Measurements from ENCODE around the gene XCR1. TPM values are rescaled to one million over a fixed set of nuclear protein-coding genes. Genes with fewer than 3 reads are reported as not detected.
A peak's percentile ranks its signal among the peaks of the same experiment; 100 is the strongest.

Gene XCR1
- total RNA-seq, 2 experiments from 2014 or later: not detected

DNA sequence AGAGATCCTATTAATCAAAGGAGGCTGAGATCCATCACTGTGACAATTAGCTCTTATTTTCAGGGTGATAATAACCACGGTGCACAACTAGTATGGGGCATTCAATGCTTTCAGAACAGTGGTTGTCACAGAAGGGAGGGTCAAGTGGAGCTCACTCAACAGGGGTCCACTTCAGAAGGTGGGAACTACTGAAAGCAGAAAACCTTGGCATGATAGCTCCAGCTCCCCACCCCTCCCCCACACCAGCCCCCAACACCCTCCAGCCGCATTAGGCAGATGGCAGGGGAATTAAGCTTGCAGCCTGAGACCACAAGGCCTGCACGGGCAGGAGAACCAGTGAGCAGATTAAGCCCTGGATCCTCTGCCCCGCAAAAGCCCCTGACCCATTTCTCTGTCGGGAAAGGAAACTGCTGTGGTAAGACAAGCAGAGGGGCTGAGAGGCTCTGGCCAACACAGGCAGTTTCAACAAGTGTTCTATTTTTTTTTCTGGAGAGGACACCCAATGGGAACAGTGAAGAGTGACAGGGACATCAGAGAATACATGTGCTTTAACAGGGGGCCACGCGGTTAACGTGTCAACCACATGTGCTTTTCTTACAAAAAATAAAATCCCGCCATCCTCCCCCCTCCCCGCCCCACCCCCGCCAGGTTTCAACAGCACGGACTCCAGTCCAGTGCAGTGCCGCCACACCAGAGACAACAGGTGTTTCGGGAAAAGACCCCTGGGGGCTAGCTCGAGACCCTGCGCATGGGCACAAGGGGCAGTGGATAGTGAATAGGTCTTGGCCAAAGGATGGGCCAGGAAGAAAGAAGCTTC is 32.7 kb downstream of the XCR1 start:
- Mint-ChIP-seq H3K36me3 (ENCODE audit: low read depth) (peaks cover 28% of the 10 kb centered on the region), H3K27ac (peak overlapping the region; percentile 91), H3K27me3 (peaks cover 2% of the 10 kb centered on the region), H3K4me3 (peak overlapping the region; percentile 83), H3K9me3 (no peaks in the 10 kb centered on the region), H3K4me1 (ENCODE audit: low read depth) (peaks cover 55% of the 10 kb centered on the region)
- TF ChIP-seq, protein P1, sequence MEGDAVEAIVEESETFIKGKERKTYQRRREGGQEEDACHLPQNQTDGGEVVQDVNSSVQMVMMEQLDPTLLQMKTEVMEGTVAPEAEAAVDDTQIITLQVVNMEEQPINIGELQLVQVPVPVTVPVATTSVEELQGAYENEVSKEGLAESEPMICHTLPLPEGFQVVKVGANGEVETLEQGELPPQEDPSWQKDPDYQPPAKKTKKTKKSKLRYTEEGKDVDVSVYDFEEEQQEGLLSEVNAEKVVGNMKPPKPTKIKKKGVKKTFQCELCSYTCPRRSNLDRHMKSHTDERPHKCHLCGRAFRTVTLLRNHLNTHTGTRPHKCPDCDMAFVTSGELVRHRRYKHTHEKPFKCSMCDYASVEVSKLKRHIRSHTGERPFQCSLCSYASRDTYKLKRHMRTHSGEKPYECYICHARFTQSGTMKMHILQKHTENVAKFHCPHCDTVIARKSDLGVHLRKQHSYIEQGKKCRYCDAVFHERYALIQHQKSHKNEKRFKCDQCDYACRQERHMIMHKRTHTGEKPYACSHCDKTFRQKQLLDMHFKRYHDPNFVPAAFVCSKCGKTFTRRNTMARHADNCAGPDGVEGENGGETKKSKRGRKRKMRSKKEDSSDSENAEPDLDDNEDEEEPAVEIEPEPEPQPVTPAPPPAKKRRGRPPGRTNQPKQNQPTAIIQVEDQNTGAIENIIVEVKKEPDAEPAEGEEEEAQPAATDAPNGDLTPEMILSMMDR (IDR thresholded peaks at IDR 0.05): no peak
- intact Hi-C loops (cut with micrococcal nuclease): loop anchor here (2.0 kb wide), 1 partner anchor 14 kb away; no protein-coding TSS in a partner anchor
- peak; percentile 56 for ATAC-seq
- ChIA-PET POLR2A (interaction anchor here (0.6 to 7.3 kb wide), 15 partner anchors 12 to 82 kb away, joined by 3 to 61 read pairs (median 6); no protein-coding TSS in a partner anchor), CTCF (interaction anchor here (1.1 to 6.2 kb wide), 11 partner anchors 8 to 84 kb away, joined by 3 to 34 read pairs (median 5); partner anchors contain the start of gene CXCR6)
- DNase-seq: peak; percentile 87

DNA sequence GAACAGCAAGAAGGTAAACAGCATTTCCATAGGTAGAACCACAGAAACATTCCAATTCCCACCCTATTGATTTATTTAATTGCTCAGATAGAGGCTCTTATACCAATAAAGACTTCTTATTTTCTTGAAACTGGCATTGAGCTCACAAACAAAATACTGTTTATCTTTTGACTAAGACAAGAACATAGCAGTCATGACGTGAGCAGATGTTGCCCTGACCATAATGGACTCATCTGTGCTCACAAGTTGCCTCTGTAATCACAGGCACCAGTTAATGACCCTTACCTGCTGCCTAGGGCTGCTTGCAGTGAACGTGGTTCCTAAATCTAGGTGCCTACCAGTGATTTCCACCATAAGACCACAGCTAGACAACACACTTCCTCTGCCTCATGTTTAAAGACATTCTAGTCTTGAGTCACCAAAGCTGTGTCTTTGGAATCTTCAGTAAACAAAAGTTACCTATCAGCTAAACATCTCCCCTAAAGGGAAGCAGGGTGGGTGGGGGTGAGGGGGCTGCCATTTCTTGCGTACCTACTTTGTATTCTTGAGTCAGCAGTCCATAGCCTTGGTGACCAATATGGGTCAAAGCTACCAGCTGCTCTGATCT is 33.8 kb downstream of the XCR1 start:
- POLR2A ChIA-PET: interaction anchor here (0.6 to 7.3 kb wide), 8 partner anchors 11 to 54 kb away, joined by 3 to 61 read pairs (median 10); no protein-coding TSS in a partner anchor
- Mint-ChIP-seq H3K4me3 (peak overlapping the region; percentile 57), H3K4me1 (ENCODE audit: low read depth) (peaks cover 66% of the 10 kb centered on the region), H3K27me3 (no peaks in the 10 kb centered on the region), H3K36me3 (ENCODE audit: low read depth) (peaks cover 30% of the 10 kb centered on the region), H3K9me3 (no peaks in the 10 kb centered on the region), H3K27ac (peak overlapping the region; percentile 77)
- TF ChIP-seq, protein P1 (IDR thresholded peaks at IDR 0.05): no peak
- DNase-seq (peak; percentile 60), ATAC-seq (peak; percentile 26)
- intact Hi-C loops (cut with micrococcal nuclease): loop anchor here (2.0 kb wide), 1 partner anchor 13 kb away; no protein-coding TSS in a partner anchor
- CTCF ChIA-PET: interaction anchor here (0.9 to 6.2 kb wide), 11 partner anchors 9 to 90 kb away, joined by 3 to 34 read pairs (median 5); partner anchors contain the start of gene CXCR6

DNA sequence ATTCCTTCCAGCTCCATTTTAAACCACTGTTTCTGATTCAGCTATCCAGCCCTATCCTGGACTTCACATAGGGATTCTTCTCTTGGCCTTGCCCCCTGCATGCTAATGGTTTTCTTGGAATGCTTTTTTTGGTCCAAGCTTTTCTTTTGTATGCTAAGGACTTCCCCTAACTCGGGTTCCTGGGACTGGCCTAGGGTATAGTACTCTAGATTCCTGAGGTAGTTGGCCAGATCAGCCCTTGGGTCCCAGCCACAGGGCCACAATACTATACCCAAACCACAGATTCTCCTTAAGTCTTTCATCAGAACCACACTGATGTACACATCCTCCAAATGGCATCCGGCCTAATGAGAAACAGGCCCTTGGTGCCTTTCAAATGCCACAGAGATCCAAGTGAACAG is 34.5 kb downstream of the XCR1 start:
- Mint-ChIP-seq H3K27ac (peak overlapping the region; percentile 77), H3K36me3 (ENCODE audit: low read depth) (peaks cover 33% of the 10 kb centered on the region), H3K4me3 (peak overlapping the region; percentile 40), H3K9me3 (no peaks in the 10 kb centered on the region), H3K27me3 (no peaks in the 10 kb centered on the region), H3K4me1 (ENCODE audit: low read depth) (peaks cover 73% of the 10 kb centered on the region)
- DNase-seq (no peak), ATAC-seq (no peak)
- intact Hi-C loops (cut with micrococcal nuclease): no loop called here
- TF ChIP-seq, protein P1 (IDR thresholded peaks at IDR 0.05): no peak
- ChIA-PET POLR2A (interaction anchor here (0.5 to 7.3 kb wide), 7 partner anchors 11 to 54 kb away, joined by 3 to 61 read pairs (median 4); no protein-coding TSS in a partner anchor), CTCF (interaction anchor here (1.1 to 6.2 kb wide), 6 partner anchors 9 to 85 kb away, joined by 3 to 34 read pairs (median 14); no protein-coding TSS in a partner anchor)

DNA sequence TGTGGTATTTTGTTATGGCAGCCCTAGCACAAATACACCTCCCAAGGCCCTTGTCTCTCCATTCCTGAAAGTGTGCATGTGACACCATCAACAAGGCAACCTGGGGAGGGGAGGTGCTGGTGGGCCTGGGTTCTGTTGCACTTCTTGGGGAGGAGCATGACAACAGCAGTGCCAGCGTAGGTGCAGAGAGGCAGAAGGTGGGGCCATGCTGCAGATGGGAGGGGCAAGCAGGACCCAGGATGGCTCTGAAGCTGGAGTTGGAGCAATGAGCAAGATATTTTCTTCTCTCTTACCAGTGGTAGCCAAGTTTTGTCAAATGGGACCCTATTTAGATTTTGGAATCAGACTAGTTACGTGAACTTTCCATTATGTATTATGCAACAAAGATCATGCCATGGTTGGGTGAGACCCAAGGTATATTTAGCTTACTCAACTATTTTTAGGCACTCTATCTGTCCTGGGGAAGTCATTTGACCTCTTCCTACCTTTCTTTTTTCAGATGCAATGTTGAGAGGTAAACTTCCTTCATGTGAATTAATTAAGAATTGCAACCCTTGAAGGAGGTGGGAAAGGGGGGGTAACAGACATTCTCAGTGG is 35.1 kb downstream of the XCR1 start:
- H3K4me3 Mint-ChIP-seq: no peak overlapping the region
- H3K9me3 Mint-ChIP-seq: no peaks in the 10 kb centered on the region
- H3K36me3 Mint-ChIP-seq (ENCODE audit: low read depth): peaks cover 33% of the 10 kb centered on the region
- peaks cover 79% of the 10 kb centered on the region for H3K4me1 Mint-ChIP-seq (ENCODE audit: low read depth)
- ChIA-PET CTCF (interaction anchor here (1.1 to 6.2 kb wide), 4 partner anchors 10 to 86 kb away, joined by 3 to 34 read pairs (median 26); no protein-coding TSS in a partner anchor), POLR2A (interaction anchor here (0.5 to 7.3 kb wide), 5 partner anchors 10 to 41 kb away, joined by 3 to 61 read pairs (median 4); no protein-coding TSS in a partner anchor)
- intact Hi-C loops (cut with micrococcal nuclease): no loop called here
- DNase-seq (no peak), ATAC-seq (no peak)
- no peaks in the 10 kb centered on the region for H3K27me3 Mint-ChIP-seq
- H3K27ac Mint-ChIP-seq: peak overlapping the region; percentile 70
- TF ChIP-seq, protein P1 (IDR thresholded peaks at IDR 0.05): no peak

Data from activated CD8-positive, alpha-beta T cell treated with anti-CD3 and anti-CD28 coated beads for 36 hours (primary cell).